Fibroblast of lung (primary cell): ENCODE measurements around the gene BANF2.

ENCODE experiments used
- EZH2 ChIP-seq: IDR thresholded peaks from 2 replicates; pipeline ENCODE4 v1.5.1; 2012; ENCODE audit warnings: low read length, control low read depth, mild to moderate bottlenecking; ENCODE audit errors: missing control alignments
- TF ChIP-seq, protein P1 (sequence below), 2 donors: IDR thresholded peaks in 1 of 2; conservative IDR thresholded peaks in 1 of 2; 1 replicate in 1 of 2; 2 replicates in 1 of 2; pipeline ENCODE4 v1.5.1; 2011 to 2012; ENCODE audit warnings: low read length in 2 of 2, control low read depth in 1 of 2, inconsistent platforms in 1 of 2, low read depth in 1 of 2, mild to moderate bottlenecking in 1 of 2

DNA sequence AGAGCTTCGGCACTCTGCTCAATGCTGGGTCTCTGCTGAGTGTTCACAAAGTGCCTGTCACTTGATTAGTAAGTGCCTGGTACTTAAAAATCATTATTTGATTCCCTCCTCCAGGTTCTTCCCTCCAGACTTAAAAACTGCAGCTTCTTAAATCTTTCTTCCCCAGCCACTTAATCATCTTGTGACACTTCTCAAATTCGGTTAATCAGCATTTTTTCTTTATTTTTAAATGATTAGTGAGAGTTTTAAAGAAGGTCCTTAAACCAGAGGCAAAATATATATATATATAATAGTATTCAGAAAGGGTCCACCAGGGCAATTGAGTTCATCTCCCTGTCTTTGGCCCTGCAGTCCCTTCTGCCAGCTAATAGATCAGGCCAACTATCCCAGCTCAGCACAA, 8.0 kb upstream of the BANF2 start:
- no peak for TF ChIP-seq EZH2
- TF ChIP-seq, protein P1, sequence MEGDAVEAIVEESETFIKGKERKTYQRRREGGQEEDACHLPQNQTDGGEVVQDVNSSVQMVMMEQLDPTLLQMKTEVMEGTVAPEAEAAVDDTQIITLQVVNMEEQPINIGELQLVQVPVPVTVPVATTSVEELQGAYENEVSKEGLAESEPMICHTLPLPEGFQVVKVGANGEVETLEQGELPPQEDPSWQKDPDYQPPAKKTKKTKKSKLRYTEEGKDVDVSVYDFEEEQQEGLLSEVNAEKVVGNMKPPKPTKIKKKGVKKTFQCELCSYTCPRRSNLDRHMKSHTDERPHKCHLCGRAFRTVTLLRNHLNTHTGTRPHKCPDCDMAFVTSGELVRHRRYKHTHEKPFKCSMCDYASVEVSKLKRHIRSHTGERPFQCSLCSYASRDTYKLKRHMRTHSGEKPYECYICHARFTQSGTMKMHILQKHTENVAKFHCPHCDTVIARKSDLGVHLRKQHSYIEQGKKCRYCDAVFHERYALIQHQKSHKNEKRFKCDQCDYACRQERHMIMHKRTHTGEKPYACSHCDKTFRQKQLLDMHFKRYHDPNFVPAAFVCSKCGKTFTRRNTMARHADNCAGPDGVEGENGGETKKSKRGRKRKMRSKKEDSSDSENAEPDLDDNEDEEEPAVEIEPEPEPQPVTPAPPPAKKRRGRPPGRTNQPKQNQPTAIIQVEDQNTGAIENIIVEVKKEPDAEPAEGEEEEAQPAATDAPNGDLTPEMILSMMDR (conservative IDR thresholded peaks at IDR 0.05 in 1 of 2, IDR thresholded peaks at IDR 0.05 in 1 of 2; ENCODE audit: low read depth in 1 of 2, low read length in 2 of 2), result no peak
